WI38 (cell line): ENCODE results near the gene CRYZL1.

Experiments used
- H3K4me3 ChIP-seq: 2 replicates; pipeline ENCODE4 v1.5.1; 2011; ENCODE audit warnings: low read depth, mild to moderate bottlenecking, control low read depth, low read length
- CTCF ChIP-seq: IDR thresholded peaks from 2 replicates; pipeline ENCODE4 v1.5.1; 2012; ENCODE audit warnings: low read depth, mild to moderate bottlenecking, control low read depth, low read length

Gene CRYZL1

GRCh38 chr21:33670076-33670978 lies 28.8 kb upstream of the CRYZL1 start:
- TF ChIP-seq CTCF = no peak
- H3K4me3 ChIP-seq = no peak overlapping the region

- no peak overlapping the region for H3K4me3 ChIP-seq
- no peak for TF ChIP-seq CTCF
These were observed 27.1 kb upstream of the CRYZL1 start for GRCh38 chr21:33668620-33669019.

- TF ChIP-seq CTCF = no peak
- H3K4me3 ChIP-seq = no peak overlapping the region
These were observed 26.6 kb upstream of the CRYZL1 start for GRCh38 chr21:33668180-33668579.

GRCh38 chr21:33667636-33668035 lies 26.1 kb upstream of the CRYZL1 start:
- no peak overlapping the region for H3K4me3 ChIP-seq
- TF ChIP-seq CTCF = no peak

GRCh38 chr21:33666153-33666552 lies 24.6 kb upstream of the CRYZL1 start:
- no peak overlapping the region for H3K4me3 ChIP-seq
- TF ChIP-seq CTCF = no peak

GRCh38 chr21:33664135-33664534 lies 22.6 kb upstream of the CRYZL1 start:
- TF ChIP-seq CTCF = no peak

GRCh38 chr21:33663241-33663640 lies 21.7 kb upstream of the CRYZL1 start:
- no peak overlapping the region for H3K4me3 ChIP-seq
- TF ChIP-seq CTCF = no peak

More at GRCh38 chr21:33664135-33664534, 22.6 kb upstream of the CRYZL1 start:
- no peak overlapping the region for H3K4me3 ChIP-seq
